Neural progenitor cell (in vitro differentiated cells): ENCODE results near the gene PVALB.

Experiments used
- CTCF ChIP-seq: fragments of 200-600 bp; sonication (generic); IDR thresholded peaks from 2 replicates; pipeline ENCODE4 v1.5.1; 2017; ENCODE audit warnings: antibody characterized with exemption, mild to moderate bottlenecking
- EZH2phosphoT487 ChIP-seq: fragments of 200-600 bp; sonication (generic); IDR thresholded peaks from 2 replicates; pipeline ENCODE4 v1.6.1; 2017; ENCODE audit warnings: antibody characterized with exemption

- TF ChIP-seq CTCF (no peak), EZH2phosphoT487 (no peak)
These were observed 29.4 kb downstream of the PVALB start for GRCh38 chr22:36787204-36787988.
